AG04449 (cell line): ENCODE results near the gene ANKRD33B.

ENCODE experiments used
- CTCF ChIA-PET: fragments of 350-600 bp; formaldehyde crosslinking; extraction: SDS; loops from one replicate; lab custom pipeline; 2021; ENCODE audit warnings: antibody characterized with exemption; lab: Yijun Ruan, JAX
- POLR2A ChIA-PET: fragments of 400-600, 350-600 bp; formaldehyde crosslinking; extraction: SDS; loops from one replicate; lab custom pipeline; 2020; ENCODE audit warnings: antibody characterized with exemption, inconsistent platforms; lab: Yijun Ruan, JAX
- DNase-seq: peaks from one replicate; pipeline ENCODE4 v3.0.0-alpha.2; 2010; ENCODE audit warnings: low read depth, low spot score
- H3K4me3 ChIP-seq: 2 replicates; pipeline ENCODE4 v1.5.1; 2011; ENCODE audit warnings: low read depth, mild to moderate bottlenecking, control low read depth, low read length
- TF ChIP-seq, protein P1 (sequence below): IDR thresholded peaks from one replicate; pipeline ENCODE4 v1.5.1; 2011; ENCODE audit warnings: mild to moderate bottlenecking, moderate library complexity, low read length, control low read depth, inconsistent platforms; ENCODE audit not compliant: insufficient read depth; ENCODE audit errors: missing control alignments

The ANKRD33B gene

DNA sequence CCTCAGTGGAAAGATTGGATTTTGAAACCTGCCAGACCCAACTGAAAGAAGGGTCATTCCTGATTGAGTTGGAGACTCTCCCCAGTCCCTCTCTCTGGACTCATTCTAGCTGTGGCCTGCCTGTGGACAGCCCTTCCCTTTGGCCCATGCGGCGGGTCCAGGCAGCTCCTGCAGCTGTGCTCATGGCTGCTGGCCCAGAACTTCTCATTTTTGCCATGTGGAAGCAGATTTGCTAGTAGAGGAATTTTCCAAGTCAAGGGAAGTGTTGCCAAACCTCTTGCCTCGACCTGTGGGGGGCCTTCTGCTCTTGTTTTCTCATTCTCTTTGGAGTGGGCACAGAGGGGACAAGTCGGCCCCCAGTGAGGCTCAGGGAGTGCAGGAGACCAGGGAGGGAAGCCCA, 89.2 kb downstream of the ANKRD33B start:
- no peak overlapping the region for H3K4me3 ChIP-seq
- ChIA-PET CTCF (interaction anchor here (1.9 kb wide), 1 partner anchor 24 kb away, joined by 11 read pairs; no protein-coding TSS in a partner anchor), POLR2A (interaction anchor here (0.6 kb wide), 1 partner anchor 215 kb away, joined by 3 read pairs; no protein-coding TSS in a partner anchor)
- TF ChIP-seq, protein P1, sequence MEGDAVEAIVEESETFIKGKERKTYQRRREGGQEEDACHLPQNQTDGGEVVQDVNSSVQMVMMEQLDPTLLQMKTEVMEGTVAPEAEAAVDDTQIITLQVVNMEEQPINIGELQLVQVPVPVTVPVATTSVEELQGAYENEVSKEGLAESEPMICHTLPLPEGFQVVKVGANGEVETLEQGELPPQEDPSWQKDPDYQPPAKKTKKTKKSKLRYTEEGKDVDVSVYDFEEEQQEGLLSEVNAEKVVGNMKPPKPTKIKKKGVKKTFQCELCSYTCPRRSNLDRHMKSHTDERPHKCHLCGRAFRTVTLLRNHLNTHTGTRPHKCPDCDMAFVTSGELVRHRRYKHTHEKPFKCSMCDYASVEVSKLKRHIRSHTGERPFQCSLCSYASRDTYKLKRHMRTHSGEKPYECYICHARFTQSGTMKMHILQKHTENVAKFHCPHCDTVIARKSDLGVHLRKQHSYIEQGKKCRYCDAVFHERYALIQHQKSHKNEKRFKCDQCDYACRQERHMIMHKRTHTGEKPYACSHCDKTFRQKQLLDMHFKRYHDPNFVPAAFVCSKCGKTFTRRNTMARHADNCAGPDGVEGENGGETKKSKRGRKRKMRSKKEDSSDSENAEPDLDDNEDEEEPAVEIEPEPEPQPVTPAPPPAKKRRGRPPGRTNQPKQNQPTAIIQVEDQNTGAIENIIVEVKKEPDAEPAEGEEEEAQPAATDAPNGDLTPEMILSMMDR: no peak
- DNase-seq: no peak

DNA sequence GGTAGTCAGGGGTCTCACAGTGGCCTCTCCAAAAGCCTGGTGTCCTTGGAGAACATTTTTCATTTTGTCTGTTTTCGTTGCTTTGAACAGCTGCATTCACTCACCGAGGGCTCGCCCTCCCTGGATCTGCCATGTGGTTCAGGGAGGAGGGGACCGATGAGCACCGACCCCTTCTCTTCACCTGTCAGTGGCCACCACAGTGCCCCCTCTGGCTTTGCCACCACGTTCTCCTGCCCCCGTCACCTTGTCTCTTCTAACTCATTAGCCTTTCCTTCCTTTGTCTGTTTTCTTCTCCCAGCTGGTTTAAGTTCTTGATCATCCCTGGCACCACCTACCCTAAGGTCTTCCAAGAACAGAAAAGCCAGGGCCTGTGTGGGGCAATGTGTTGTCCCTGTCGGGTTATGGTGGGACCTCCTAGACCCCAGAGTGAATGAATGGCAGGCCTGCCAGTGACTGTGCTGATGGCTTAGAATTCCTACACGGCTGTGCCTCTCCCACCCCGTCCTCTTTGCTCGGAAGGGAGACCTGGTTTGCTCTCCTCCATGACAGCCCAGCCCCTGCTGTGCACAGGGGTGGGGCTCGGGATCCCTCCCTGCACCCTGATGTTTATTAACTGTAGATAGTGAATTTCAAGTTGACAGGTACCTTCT, 90.0 kb downstream of the ANKRD33B start:
- no peak overlapping the region for H3K4me3 ChIP-seq
- DNase-seq: no peak
- ChIA-PET CTCF (no interaction called here), POLR2A (no interaction called here)
- TF ChIP-seq, protein P1: no peak

DNA sequence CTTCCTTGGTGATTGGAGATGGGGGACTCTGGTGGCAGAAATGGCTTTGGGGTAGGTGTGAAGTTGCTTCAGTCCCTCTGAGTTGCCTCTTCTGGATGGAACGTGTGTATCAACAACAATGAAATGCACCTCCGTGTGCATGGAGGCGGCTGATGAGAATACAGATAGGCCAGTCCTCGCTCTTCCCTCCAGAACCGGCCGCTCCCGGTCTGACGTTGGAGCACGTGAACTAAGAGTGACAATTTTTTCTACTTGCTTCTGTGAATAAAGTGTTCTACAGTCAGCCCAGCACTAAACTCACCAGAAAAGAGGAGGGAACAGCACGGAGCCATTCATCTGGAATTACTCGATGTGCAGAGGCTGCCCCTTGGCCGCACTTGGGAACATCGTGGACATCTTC, 90.7 kb downstream of the ANKRD33B start:
- no peak overlapping the region for H3K4me3 ChIP-seq
- TF ChIP-seq, protein P1: no peak
- CTCF ChIA-PET: no interaction called here
- POLR2A ChIA-PET: no interaction called here
- DNase-seq: no peak

DNA sequence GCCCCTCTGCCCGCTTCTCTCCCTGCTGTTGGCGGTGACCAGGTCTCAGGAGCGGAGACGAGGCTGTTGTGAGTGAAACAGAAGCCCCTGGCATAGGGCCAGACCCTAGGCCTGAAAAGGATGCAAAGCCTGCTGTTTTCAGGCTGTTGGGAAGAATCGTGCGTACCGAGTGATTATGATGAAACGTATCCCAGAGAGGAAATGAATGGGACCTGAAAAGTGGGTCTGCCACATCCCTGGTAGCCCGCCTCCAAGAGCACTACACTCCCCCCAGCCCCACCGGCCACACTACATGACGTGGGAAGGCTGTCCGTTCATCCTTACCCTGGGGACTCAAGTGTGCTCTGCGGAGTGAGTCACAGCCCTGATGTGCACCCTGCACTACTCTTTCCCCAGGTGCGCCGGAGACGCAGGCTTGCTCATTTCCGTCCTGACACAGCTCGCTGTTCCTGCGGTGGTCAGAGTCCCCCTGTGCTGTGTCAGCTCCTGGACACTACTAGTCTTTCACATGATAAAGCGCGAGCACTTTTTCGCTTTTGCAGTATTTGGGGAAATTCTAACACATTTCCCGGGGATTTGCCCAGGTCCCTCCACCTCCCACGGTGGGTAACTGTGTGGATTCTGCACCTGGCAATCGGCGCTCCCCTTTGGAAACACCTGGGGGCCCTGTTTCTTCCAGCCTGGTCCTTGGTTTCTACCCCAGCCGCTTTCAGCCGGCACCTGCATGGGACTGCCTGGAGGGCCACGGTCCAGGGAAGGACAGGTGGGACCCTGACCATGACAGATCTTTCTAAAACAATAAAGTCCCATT, 91.5 kb downstream of the ANKRD33B start:
- DNase-seq: no peak
- CTCF ChIA-PET: interaction anchor here (1.2 to 1.8 kb wide), 2 partner anchors 28 to 203 kb away, joined by 3 to 5 read pairs; no protein-coding TSS in a partner anchor
- H3K4me3 ChIP-seq: no peak overlapping the region
- TF ChIP-seq, protein P1: no peak
- POLR2A ChIA-PET: no interaction called here

- no peak overlapping the region for H3K4me3 ChIP-seq
- ChIA-PET POLR2A (no interaction called here), CTCF (interaction anchor here (1.2 to 1.8 kb wide), 4 partner anchors 21 to 204 kb away, joined by 3 to 5 read pairs (median 3); no protein-coding TSS in a partner anchor)
- DNase-seq: no peak
- TF ChIP-seq, protein P1: no peak
Observed at GRCh38 chr5:10655972-10656830, 92.3 kb downstream of the ANKRD33B start.

- no peak overlapping the region for H3K4me3 ChIP-seq
- ChIA-PET POLR2A (no interaction called here), CTCF (no interaction called here)
- TF ChIP-seq, protein P1: no peak
- no peak for DNase-seq
Observed at GRCh38 chr5:10658265-10658664, 94.4 kb downstream of the ANKRD33B start.
